ENCODE results near the gene DDIT4L.
A peak's percentile ranks its signal among the peaks of the same experiment; 100 is the strongest.
"Not testable (repeated sequence)": the region's sequence is repeated elsewhere in the genome, so short reads cannot be mapped to it uniquely, and the experiment has no call there.

DDIT4L gene, protein sequence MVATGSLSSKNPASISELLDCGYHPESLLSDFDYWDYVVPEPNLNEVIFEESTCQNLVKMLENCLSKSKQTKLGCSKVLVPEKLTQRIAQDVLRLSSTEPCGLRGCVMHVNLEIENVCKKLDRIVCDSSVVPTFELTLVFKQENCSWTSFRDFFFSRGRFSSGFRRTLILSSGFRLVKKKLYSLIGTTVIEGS

DNA sequence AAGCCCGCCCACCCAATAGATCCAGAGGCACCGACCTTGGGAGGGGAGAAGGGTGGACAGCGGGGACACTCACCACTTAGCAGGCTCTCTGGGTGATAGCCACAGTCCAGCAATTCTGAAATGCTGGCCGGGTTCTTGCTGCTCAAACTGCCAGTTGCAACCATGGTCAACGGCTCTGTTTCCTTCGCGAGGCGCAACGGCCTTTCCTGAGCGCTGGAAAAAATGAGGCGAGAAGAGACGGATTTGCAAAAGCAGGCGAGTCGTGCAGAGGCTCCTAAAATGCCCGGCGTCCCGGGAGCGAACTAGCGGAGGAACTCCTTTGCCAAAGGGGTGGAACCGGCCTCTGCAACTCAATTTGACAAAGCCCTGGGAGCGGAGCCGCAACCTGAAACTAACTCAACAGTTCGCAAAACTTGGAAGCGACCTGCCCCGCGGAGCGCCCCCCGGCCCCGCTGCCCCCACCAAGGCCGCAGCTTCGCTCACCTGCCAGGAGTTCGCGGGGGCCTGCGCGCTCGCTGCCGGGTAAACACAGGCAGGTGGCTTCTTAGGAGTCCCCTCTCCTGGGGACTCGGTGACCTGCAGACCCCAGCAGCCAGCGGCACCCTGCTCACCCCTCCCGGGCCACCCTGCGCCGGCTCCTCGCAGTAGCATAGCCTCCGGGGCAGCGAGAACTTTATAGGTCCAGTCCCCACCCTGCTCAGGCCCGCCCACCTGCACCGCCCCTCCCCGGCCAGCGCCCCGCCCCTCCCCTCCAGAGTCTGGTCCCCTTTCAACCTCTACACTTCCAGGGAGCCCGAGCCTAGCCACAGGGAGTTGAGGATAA, at the start of gene DDIT4L:
TSS of gene DDIT4L (minus strand) at position 649 of the 823 bp plus-strand sequence. CDS start at position 164, 485 bp downstream.
- peak; percentile 1 for DNase-seq (ENCODE audit: low read depth)

DNA sequence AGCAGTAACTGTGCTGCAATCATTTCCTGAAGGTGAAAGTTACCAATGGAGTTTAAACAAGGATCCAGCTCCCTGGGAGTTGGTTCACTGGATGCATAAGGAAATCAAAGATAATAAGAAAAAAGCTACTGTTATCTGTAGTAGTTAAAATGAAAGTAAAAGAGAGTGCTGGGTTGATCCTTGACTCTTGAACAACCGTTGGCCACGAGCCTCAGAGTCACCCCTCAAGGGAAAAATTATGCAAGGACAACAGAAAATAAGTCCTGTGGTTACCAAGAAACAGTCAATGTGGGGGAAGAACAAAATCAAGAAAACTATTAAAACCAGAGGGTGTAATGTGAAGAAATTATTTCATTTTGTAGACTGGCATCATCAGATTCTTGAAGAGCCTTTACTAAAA, 49.7 kb upstream of the DDIT4L start:
- DNase-seq (ENCODE audit: low read depth) = no peak

DNA sequence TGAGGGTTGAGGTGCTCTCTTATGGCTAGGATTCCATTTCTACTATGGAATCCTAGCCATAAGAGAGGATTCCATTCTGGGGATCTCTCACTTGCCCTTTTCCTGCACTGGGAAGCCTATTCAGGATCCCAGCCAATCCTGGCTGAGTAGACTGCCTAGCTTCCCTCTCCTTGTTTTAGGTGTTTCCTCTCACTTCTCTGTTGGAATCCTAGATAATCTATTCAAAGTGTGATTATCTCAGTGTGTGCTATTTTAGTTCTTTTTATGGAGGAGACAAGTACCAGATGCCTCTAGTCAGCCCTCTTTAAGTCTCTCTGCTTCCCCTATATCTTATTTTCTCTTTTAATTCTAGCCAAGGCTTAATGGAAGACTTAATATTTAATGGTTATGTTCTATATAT, 34.5 kb upstream of the DDIT4L start:
- no peak for DNase-seq (ENCODE audit: low read depth)

DNA sequence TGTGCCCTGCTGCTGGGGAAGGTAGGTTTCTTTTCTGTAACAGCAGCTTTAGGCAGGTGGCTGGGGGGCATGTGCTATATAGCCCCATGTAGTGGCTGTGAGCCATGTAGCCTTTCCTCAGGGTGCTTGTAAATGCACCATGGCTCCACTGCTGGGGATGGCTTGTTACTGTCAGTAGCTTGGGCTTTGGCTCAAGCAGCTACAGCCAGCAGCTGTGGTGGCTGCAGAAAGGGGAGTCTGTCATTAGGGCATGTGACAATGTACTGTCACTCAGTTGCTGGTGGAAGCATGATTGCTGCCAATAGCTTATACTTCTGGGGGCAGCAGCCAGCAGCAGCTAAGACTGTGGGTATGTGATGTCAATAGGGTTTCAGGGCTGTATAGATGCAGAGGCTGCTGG, 33.9 kb upstream of the DDIT4L start:
- no peak for DNase-seq (ENCODE audit: low read depth)

DNA sequence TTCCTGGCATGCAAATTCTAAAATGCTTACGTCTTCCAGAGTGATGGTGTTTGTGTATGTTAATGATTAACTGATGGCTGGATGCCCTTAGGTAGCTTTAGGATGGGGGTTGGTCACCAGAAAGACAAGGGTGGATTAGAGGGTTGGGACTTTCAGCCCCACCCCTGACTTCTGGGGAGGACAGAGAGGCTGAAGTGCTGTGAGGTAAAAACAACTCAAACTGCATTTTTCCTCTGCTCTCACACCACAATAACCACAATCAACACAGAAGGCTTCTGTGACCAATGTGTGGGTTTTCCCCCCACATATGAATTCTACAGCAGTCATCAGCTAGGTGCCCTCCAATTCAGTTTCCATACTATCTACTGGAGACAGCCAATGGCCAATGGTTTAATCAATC, 18.7 kb upstream of the DDIT4L start:
- DNase-seq (ENCODE audit: low read depth) = no peak

DNA sequence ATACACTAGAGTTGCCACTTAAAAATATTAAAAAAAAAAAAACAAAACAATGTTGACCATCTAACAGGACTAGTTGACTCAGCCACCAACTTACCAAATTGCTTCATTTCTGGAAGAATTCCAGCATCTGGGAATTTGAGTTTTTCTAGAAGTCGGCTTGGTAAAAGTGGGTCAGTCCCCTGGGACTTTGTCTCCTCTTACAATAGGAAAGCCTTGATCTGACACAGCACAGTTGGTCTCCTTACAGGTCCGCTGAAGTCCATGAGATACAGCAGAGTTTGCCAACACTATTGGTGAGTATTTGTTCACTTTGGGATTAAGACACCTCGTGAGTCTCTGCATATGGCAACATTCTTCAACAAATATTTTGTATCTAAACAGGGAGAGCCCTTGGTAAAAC, 18.2 kb upstream of the DDIT4L start:
- no peak for DNase-seq (ENCODE audit: low read depth)

DNA sequence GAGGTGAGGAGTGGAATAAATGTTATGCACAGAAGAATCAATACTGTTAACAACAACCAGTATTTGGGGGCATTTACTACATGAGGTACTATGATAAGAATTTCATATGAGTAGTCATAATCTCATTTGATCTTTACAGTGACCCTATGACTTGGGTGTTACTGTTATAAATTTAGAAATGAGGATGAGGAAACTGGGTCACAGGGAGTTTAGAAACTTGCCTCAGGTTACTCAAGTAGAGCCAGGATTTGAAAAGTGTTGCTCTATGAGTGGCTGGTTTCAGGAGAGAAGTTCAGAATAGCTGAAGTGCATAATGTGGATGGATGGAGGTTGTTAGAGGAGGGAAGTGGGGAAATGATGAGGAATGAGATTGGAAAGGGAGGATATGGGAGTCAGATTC, 16.6 kb upstream of the DDIT4L start:
- DNase-seq (ENCODE audit: low read depth) = no peak

DNA sequence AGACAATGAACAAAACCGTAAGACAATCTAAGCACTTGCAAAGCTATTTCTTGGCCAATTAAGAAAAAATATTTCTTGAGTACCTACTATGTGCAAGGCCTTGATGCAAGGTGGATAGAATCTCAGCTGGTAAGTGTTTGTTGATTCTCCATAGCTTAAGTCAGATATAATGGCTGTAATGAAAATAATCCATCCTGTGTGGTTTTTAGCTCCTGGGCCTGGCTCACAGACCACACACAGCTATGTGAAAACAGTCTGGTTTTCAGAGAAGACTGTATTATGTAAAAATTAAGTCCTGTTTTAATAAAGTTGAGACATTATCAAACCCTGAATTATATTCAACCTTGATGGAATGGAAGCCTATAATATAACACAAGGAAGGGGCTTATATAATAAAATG, 7.8 kb upstream of the DDIT4L start:
- DNase-seq (ENCODE audit: low read depth) = no peak

DNA sequence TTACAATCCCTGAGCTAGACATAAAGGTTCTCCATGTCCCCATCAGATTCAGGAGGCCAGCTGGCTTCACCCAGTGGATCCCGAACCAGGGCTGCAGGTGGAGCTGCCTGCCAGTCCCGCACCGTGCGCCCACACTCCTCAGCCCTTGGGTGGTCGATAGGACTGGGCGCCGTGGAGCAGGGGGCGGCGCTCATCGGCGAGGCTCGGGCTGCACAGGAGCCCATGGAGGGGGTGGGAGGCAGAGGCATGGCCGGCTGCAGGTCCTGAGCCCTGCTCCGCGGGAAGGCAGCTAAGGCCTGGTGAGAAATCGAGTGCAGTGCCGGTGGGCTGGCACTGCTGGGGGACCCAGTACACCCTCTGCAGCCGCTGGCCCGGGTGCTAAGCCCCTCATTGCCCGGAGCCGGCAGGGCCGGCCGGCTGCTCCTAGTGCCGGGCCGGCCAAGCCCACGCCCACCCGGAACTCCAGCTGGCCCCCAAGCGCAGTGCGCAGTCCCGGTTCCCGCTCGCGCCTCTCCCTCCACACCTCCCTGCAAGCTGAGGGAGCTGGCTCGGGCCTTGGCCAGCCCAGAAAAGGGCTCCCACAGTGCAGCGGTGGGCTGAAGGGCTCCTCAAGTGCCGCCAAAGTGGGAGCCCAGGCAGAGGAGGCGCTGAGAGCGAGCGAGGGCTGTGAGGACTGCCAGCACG, 6.3 kb upstream of the DDIT4L start:
- not testable (repeated sequence) for DNase-seq (ENCODE audit: low read depth)

DNA sequence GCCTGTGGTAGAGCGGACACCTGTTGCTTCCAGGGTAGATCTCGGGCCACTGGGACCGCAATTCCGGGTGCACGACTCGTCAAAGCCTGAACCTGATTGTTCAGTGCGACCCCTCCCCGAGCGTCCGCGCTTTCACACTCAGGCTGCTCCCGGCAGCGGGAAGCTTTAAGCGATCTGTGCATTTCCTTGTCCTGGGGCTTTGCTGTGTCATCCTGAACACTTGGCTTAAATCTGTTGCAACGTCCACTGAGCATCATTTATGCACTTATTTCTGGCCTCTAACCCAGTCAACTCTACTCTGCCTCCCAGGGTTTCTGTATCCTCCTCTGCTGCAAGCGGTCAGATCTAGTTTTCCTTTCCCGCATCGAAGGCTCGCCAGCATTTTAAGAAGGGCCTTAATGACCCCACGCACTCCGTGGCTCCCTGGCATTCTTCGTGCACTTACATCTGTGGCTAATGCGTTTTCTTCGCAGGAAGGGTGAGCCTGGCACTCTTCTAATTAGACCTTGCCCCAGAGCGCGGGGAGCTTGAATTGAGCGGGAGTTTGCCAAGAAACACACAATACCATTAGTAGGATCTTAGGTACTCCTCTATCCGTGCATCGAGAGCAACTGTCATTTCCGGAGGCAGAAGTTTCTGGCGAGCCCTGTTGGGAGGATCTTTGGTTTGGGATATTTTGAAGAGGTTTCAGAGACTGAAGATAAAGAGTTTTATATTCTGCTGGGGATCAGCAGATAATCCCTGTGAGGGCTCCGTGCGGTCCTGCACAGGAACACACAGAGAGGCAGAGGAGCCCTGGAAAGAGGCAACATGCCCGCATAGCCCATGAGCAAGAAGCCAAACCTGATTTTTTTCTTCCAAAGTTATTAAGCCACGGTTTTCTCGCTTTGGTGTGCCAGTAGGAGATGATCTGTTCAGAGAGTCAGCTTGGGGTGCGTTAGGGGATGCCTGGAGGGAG, 654 bp upstream of the DDIT4L start:
- DNase-seq (ENCODE audit: low read depth) = no peak

DNA sequence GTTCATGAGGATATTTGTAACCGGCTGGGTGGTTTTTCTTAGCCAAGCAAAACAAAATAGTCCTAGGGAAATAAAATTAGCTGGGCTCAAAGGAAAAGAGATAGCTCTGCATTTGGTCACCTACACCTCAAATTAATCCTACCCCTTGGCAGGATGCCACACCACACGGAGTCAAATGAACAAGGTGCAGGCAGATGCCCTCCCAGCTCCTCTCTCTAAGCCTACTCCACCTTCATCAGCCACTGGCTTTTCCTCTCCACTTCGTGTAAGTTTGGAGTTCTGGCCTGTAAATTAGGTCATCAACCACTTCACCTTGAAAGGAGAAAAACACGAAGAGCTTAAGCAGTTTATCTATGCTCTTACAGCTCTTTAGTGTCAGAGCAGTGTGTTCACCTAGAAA, 1.4 kb downstream of the DDIT4L start:
- DNase-seq (ENCODE audit: low read depth) = no peak

DNA sequence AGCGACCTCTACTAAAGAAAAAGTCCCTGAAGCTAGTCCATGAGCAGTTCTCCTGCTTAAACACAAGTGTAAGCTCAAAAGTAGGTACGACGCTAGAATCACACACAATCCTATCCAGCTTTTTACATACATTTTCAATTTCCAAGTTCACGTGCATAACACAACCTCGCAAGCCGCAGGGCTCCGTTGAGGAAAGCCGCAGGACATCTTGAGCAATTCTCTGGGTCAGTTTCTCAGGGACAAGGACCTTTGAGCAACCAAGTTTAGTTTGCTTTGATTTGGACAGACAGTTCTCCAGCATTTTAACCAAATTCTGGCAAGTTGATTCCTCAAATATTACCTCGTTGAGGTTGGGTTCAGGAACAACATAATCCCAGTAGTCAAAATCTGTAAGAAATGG, 2.5 kb downstream of the DDIT4L start:
- DNase-seq (ENCODE audit: low read depth) = no peak

DNA sequence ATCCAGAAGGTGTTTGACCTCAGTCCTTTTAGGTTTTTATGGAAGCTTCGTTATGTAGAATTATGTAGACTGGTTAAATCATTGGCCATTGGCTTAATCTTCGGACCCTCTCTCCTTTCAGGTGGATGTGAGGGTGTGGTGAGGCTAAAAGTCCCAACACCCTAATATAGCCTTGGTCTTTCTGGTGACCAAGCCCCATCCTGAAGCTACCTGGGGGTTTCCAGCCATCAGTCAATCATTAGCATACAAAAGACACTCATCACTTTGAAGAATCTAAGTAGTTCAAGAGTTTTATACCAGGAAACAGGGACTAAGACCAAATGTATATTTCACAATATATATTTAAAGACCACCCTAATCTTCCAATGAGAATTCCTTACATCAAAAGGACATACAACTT, 5.5 kb downstream of the DDIT4L start:
- DNase-seq (ENCODE audit: low read depth) = no peak

DNA sequence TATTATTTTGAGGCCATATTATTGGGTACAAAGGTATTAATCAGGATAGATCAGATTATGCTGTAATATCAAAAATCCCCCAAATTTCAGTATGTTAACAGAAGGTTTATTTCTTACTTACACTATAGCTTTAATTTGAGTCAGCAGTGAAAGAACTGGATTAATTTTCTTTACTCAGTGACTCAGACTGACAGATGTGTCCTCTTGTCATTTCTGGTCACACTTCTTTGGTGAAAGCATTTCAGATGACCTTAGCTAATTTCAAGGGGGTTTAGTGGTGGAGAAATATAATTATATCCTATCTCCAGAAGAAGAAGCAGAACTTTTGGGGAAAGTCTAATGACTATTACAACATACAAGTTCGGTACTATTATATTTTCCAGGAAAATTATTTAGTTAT, 12.4 kb downstream of the DDIT4L start:
- DNase-seq (ENCODE audit: low read depth) = no peak

DNA sequence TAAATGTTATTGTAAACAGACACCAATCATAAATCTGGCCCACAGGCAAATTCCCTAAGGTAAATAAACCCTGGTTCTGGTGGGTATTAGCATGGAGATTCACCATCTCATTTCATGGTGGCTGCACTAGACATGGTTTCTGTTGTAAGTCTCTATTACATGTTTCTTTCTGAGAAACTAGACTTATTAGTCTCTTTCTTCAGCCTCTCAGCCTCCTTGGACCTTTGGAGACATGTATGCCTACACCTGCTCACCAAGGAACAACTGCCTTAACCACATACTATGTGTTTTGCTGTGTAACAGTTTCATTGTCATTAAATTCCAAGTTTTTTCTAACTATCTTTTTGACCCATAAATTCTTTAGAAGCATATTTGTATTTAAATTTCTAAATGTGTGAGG, 13.1 kb downstream of the DDIT4L start:
- DNase-seq (ENCODE audit: low read depth) = no peak

DNA sequence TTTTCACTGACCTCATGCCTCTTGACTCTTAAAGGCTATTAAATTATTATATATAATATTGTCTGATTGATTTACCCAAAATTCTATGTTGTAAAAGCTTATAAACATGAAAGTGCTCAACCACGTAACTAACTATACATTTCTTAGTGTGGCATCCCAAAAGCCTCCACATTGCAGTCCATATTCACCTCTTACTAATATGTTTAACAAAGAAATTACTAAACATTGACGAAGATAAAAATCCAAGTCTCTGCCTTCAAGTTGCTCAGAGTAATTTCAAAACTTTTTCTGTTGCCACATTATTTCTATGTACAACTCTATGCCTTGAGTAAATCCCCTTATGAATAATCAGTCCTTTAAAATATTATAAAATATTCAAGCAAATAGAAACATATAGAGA, 14.4 kb downstream of the DDIT4L start:
- DNase-seq (ENCODE audit: low read depth) = no peak

DNA sequence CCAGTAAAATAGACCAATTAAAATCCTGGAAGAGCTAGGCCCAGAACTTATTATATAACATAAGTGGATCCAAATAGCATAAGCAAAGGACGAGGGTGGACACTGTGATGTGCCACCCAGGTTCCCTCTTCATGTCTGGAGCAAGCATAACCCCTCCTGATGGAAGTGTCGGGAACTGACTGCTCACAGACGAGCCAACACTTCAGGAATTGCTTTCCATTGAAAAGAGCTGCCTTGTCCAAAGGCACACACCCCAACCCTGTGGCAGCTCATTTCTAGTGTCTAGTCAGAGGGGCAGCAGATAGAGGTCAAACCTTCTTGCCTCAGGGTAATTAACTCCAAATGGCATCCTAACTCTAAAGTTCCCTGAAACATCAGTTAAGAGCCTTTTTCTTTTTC, 15.3 kb downstream of the DDIT4L start:
- no peak for DNase-seq (ENCODE audit: low read depth)

DNA sequence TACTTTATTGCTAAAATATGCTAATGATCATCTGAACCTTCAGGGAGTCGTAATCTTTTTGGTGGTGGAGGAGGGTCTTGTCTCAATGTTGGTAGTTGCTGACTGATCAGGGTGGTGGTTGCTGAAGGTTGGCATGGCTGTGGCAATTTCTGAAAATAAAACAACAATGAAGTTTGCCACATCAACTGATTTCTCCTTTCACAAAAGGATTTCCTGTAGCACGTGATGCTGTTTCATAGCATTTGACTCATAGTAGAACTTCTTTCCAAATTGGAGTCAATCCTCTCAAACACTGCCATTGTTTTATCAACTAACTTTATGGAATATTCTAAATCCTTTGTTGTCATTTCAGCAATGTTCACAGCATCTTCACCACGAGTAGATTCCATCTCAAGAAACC, 19.3 kb downstream of the DDIT4L start:
- DNase-seq (ENCODE audit: low read depth) = no peak

DNA sequence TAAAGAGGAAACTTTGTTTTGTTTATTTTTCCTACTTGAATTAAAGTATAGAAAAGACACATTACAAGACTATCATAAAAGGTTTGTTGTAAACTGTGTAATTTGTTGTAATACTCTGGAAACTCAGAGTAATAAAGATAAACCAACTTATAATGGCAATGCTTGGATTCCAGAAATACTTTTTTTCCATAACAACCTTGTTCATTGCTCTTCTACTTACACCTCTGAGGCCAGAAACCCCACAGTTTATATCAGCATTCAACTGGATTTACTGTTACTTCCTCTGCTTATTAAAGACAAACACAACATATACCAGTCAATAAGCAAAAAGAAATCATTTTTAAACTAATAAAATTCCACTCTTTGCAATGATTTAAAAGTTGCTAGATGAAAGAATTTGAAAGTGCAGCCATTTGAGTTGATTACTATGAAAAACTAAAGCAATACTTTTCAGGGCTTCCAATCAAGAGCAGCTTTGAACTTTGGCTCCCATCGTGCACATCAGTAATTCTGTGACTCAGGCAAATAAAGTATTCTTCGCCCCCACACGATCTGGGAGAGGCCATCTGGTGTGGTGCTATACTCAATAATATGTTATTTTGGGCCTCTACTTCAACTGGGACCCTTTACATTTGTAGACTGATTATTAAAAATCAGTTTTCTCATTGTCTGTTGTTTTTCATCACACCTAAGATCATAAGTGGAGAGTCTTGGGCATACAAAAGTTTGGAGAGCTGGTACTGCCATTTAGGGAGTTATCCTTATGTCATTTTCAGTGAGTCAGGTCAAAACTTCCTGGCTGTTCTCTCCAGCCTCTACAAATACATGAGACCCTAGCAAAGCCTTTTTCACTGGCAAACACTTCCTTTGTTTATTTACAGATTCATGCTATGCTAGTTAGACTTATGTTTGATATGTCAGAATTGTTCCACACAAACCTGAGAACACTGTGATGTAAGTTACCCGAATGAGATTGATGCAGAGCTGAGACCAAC, 20.5 kb downstream of the DDIT4L start:
- no peak for DNase-seq (ENCODE audit: low read depth)

DNA sequence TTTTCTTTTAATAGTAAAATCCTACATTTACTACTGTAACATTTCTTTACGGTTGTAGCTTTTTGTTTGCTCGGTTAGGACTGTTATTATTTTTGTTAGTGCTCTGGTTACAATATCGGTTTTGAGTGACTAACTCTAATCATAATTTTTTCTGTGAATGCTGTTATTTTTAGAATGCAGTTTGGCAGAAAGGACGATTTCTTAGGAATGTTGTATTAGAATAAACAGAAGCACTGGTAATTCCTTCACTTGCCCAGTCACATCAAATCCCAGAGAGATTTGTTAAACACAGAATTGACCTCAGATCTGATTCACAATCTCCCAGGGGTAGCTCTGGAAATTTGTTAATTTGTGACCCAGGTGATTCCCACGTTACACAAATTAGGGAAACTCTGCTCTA, 21.7 kb downstream of the DDIT4L start:
- no peak for DNase-seq (ENCODE audit: low read depth)

Data from activated gamma-delta T cell treated with anti-CD3 and anti-CD28 coated beads, Interleukin-2, amount 50 U/mL, for 16 hours (primary cell).